Esophagus squamous epithelium (tissue), 4 donors: ENCODE results near the gene KCNC3.

Experiments used
- POLR2A ChIP-seq, 4 donors: fragments of 450-650 bp; IDR thresholded peaks; one replicate each; pipeline ENCODE4 v1.6.1; 2017; ENCODE audit warnings: antibody characterized with exemption in 4 of 4, mild to moderate bottlenecking in 4 of 4, moderate library complexity in 3 of 4
- TF ChIP-seq, protein P1 (sequence below), 6 experiments: fragments of 450-650 bp in 4 of 6; fragments of 200-600 bp in 2 of 6; sonication (generic) in 2 of 6; IDR thresholded peaks; one replicate each; pipeline ENCODE4 v1.5.1; 2016 to 2019; ENCODE audit warnings: antibody characterized with exemption in 6 of 6, mild to moderate bottlenecking in 4 of 6, moderate library complexity in 4 of 6

DNA sequence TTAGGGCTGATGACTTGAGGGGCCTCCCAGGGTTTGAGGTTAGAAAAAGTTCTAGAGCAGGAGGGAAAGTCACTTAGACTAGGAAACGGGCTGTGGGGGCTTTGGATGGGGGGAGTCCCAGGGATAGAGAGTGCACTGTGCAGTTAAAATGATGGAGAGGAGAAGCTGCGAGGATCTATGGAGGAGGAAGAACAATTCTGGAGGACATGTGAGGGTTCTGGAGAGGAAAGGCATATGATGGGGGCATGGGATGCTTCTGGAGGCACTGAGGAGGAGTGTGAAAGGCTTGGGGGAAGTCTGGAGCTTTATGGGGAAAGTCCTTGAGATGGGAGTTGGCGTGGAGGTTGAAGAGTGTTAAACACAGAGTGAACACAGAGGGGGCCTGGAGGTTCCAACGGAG, 2.2 kb downstream of the KCNC3 start:
- TF ChIP-seq, protein P1, sequence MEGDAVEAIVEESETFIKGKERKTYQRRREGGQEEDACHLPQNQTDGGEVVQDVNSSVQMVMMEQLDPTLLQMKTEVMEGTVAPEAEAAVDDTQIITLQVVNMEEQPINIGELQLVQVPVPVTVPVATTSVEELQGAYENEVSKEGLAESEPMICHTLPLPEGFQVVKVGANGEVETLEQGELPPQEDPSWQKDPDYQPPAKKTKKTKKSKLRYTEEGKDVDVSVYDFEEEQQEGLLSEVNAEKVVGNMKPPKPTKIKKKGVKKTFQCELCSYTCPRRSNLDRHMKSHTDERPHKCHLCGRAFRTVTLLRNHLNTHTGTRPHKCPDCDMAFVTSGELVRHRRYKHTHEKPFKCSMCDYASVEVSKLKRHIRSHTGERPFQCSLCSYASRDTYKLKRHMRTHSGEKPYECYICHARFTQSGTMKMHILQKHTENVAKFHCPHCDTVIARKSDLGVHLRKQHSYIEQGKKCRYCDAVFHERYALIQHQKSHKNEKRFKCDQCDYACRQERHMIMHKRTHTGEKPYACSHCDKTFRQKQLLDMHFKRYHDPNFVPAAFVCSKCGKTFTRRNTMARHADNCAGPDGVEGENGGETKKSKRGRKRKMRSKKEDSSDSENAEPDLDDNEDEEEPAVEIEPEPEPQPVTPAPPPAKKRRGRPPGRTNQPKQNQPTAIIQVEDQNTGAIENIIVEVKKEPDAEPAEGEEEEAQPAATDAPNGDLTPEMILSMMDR (IDR thresholded peaks at IDR 0.05): no peak
- no peak for TF ChIP-seq POLR2A (IDR thresholded peaks at IDR 0.05)
